Measurements from ENCODE around the gene RMRP. TPM values are rescaled to one million over a fixed set of nuclear protein-coding genes. Genes with fewer than 3 reads are reported as not detected.
A peak's percentile ranks its signal among the peaks of the same experiment; 100 is the strongest.

Gene RMRP
- total RNA-seq, 4 donors from 2014 or later, result 1,115 to 7,222 (median 2,718) TPM

DNA sequence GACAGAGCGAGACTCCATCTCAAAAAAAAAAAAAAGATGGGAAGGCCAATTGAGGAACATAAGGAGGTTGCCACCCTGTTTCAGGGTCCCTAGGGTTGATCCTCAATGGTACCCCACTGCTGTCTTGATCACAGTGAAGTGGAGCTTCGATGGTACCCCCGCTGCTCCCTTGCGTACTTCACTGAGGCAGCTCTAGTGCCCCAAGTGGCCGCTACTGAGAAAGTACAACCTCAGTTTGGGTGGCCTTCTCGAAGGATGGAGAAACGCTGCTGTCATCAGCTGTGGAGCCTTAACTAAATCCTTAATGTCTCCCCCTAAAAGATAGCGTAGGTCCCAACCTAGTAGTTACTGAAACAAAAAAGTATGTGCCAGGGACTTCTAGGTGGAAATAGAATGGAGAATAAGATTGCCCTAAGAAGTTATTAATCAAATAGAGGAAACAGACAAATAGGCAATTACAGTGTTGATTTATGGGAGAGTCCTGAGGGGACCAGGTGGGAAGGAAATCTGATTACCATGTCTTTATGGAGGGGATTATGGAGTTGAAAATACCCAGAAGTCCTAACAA lies 46.5 kb downstream of the RMRP start:
- Histone ChIP-seq H3K9me3 (no peaks in the 10 kb centered on the region), H3K4me1 (peaks cover 5 to 11% (median 7%) of the 10 kb centered on the region in 4 donors), H3K27ac (no peak overlapping the region), H3K4me3 (no peak overlapping the region), H3K36me3 (peaks cover 0 to 14% (median 7%) of the 10 kb centered on the region in 4 donors), H3K27me3 (no peaks in the 10 kb centered on the region)
- WGBS, 2 donors (ENCODE audit: low coverage in 1 of 2), result 19 to 83% methylated on average over 1 to 8 of the region's 8 CpGs
- intact Hi-C loops (cut with DNase I; ENCODE audit: low total_unique reads) (no loop called here), in situ Hi-C loops (cut with MboI; ENCODE audit: low pct_ligation_motif_present in 1 of 4, low pct_unique_long_range_greater_than_20kb in 1 of 4, low sequenced_read_pairs in 3 of 4) (no loop called here)
- no peak for TF ChIP-seq POLR2AphosphoS5 (IDR thresholded peaks at IDR 0.05)
- TF ChIP-seq, protein P1, sequence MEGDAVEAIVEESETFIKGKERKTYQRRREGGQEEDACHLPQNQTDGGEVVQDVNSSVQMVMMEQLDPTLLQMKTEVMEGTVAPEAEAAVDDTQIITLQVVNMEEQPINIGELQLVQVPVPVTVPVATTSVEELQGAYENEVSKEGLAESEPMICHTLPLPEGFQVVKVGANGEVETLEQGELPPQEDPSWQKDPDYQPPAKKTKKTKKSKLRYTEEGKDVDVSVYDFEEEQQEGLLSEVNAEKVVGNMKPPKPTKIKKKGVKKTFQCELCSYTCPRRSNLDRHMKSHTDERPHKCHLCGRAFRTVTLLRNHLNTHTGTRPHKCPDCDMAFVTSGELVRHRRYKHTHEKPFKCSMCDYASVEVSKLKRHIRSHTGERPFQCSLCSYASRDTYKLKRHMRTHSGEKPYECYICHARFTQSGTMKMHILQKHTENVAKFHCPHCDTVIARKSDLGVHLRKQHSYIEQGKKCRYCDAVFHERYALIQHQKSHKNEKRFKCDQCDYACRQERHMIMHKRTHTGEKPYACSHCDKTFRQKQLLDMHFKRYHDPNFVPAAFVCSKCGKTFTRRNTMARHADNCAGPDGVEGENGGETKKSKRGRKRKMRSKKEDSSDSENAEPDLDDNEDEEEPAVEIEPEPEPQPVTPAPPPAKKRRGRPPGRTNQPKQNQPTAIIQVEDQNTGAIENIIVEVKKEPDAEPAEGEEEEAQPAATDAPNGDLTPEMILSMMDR (IDR thresholded peaks at IDR 0.05), result peak; percentile 54 to 68 (median 58)
- no peak for TF ChIP-seq POLR2A (IDR thresholded peaks at IDR 0.05)
- DNase-seq, result peak; percentile 45

DNA sequence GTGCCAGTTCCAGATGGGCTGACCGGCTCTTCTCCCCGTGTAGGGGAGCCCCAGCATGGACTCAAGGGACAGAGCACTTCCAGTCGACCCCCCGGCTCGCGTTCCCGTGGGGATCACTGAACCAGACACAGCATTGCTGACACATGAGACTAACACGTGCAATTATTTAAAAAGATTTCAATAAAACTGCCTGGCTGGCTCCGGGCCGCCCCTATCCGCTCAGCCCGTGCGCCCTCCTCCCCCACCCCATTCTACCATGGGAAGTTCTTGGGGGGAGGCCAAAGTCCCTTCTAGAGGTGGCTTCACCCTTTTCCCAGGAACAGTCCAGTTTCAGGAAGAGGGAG lies 48.0 kb downstream of the RMRP start:
- in situ Hi-C loops (cut with MboI; ENCODE audit: low pct_ligation_motif_present in 1 of 4, low pct_unique_long_range_greater_than_20kb in 1 of 4, low sequenced_read_pairs in 3 of 4), result no loop called here
- H3K36me3 ChIP-seq, result peaks cover 0 to 14% (median 7%) of the 10 kb centered on the region in 4 donors
- H3K9me3 ChIP-seq, result no peaks in the 10 kb centered on the region
- no peak for DNase-seq
- intact Hi-C loops (cut with DNase I; ENCODE audit: low total_unique reads), result no loop called here
- peaks cover 10 to 17% (median 12%) of the 10 kb centered on the region in 4 donors for H3K4me1 ChIP-seq
- 86 to 89% methylated on average over 3 to 13 of the region's 13 CpGs for WGBS, 2 donors (ENCODE audit: low coverage in 1 of 2)
- no peak overlapping the region for H3K4me3 ChIP-seq
- H3K27me3 ChIP-seq, result no peaks in the 10 kb centered on the region
- no peak overlapping the region for H3K27ac ChIP-seq
- TF ChIP-seq, protein P1 (IDR thresholded peaks at IDR 0.05), result no peak

DNA sequence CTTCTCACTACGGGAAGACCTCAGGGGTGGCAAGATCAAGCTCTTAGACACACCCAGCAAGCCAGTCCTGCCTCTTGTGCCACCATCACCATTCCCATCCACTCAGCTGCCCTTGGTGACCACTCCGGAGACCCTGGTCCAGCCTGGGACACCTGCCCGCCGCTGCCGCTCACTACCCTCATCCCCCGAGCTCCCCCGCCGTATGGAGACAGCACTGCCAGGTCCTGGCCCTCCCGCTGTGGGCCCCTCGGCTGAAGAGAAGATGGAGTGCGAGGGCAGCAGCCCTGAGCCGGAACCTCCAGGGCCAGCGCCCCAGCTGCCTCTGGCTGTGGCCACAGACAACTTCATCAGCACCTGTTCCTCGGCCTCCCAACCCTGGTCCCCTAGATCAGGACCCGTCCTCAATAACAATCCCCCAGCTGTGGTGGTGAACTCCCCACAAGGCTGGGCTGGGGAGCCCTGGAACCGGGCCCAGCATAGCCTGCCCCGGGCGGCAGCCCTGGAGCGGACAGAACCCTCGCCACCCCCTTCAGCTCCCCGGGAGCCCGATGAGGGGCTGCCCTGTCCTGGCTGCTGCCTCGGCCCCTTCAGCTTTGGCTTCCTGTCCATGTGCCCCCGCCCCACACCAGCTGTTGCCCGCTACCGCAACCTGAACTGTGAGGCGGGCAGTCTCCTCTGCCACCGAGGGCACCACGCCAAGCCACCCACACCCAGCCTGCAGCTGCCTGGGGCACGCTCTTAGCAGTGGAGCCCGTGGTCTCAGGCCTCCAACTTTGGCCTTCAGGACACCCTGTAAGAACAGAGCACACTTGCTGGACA lies 48.6 kb downstream of the RMRP start:
- WGBS, 2 donors (ENCODE audit: low coverage in 1 of 2), result 90% methylated on average over 31 of the region's 31 CpGs; no CpG with 5 or more reads in 1 of the 2 donors
- TF ChIP-seq POLR2A (IDR thresholded peaks at IDR 0.05) (no peak), EP300 (IDR thresholded peaks at IDR 0.05; ENCODE audit: low read depth) (no peak), POLR2AphosphoS5 (IDR thresholded peaks at IDR 0.05) (no peak)
- TF ChIP-seq, protein P1 (IDR thresholded peaks at IDR 0.05), result no peak
- intact Hi-C loops (cut with DNase I; ENCODE audit: low total_unique reads) (no loop called here), in situ Hi-C loops (cut with MboI; ENCODE audit: low pct_ligation_motif_present in 1 of 4, low pct_unique_long_range_greater_than_20kb in 1 of 4, low sequenced_read_pairs in 3 of 4) (no loop called here)
- DNase-seq, result no peak
- H3K9me3 ChIP-seq, result no peaks in the 10 kb centered on the region
- no peaks in the 10 kb centered on the region for H3K27me3 ChIP-seq
- H3K36me3 ChIP-seq, result peaks cover 0 to 14% (median 7%) of the 10 kb centered on the region in 4 donors
- no peak overlapping the region for H3K27ac ChIP-seq
- peaks cover 10 to 18% (median 14%) of the 10 kb centered on the region in 4 donors for H3K4me1 ChIP-seq
- H3K4me3 ChIP-seq, result no peak overlapping the region

DNA sequence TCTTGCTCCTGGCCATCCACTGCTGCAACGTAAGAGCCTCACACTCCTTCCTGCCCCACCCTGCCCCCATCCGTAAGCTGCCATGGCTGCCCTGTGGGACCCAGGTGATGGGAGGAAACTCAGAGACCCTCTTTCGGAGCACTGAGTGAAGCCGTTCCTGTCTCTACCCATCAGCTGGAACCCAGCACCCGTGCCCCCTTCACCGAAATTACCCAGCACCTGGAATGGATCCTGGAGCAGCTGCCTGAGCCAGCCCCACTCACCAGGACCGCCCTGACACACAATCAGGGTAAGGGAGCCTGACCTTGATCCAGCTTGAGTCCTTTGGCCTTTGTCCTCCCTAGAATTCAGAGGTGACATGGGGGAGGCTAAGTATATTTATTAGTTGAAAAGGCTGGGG lies 49.6 kb downstream of the RMRP start:
- TF ChIP-seq, protein P1 (IDR thresholded peaks at IDR 0.05), result no peak
- TF ChIP-seq POLR2A (IDR thresholded peaks at IDR 0.05), result no peak
- no peak for TF ChIP-seq POLR2AphosphoS5 (IDR thresholded peaks at IDR 0.05)
- TF ChIP-seq EP300 (IDR thresholded peaks at IDR 0.05; ENCODE audit: low read depth), result no peak
- in situ Hi-C loops (cut with MboI; ENCODE audit: low pct_ligation_motif_present in 1 of 4, low pct_unique_long_range_greater_than_20kb in 1 of 4, low sequenced_read_pairs in 3 of 4) (no loop called here), intact Hi-C loops (cut with DNase I; ENCODE audit: low total_unique reads) (no loop called here)
- Histone ChIP-seq H3K27ac (no peak overlapping the region), H3K4me1 (peaks cover 11 to 23% (median 18%) of the 10 kb centered on the region in 4 donors), H3K36me3 (peaks cover 0 to 14% (median 7%) of the 10 kb centered on the region in 4 donors), H3K27me3 (no peaks in the 10 kb centered on the region), H3K9me3 (no peaks in the 10 kb centered on the region), H3K4me3 (no peak overlapping the region)
- 86% methylated on average over 7 of the region's 7 CpGs; no CpG with 5 or more reads in 1 of the 2 donors for WGBS, 2 donors (ENCODE audit: low coverage in 1 of 2)
- no peak for DNase-seq

Small RNA genes within 50 kb of the gene (small RNA-seq; reads per million reads assigned to genes)
- gene MIR4667 (0 reads per million in 4 donors), gene RMRP (0 reads per million in 4 donors), gene RN7SL22P (0 reads per million in 4 donors)

Other genes with a start within 250 kb of the RMRP start
- 10 to 100 TPM in 2 of 4 donors, 1 to 10 TPM in 2; 7.0 to 16.8 (median 12.1) TPM for gene RUSC2, start 167.9 kb downstream of the RMRP start, total RNA-seq
- 10 to 100 TPM; 11.9 to 69.2 (median 45.8) TPM for gene TESK1, start 52.8 kb downstream of the RMRP start, total RNA-seq
- 10 to 100 TPM in 2 of 4 donors, 1 to 10 TPM in 2; 3.0 to 21.9 (median 10.9) TPM for gene CD72, start 39.6 kb downstream of the RMRP start, total RNA-seq
- 1 to 10 TPM in 3 of 4 donors, not detected in 1; 1.2 to 6.7 (median 3.8) TPM for gene SIT1, start 7.1 kb downstream of the RMRP start, total RNA-seq
- 10 to 100 TPM; 32.0 to 50.1 (median 37.2) TPM for gene CCDC107, start 273 bp upstream of the RMRP start, total RNA-seq
- gene ARHGEF39, start 7.2 kb upstream of the RMRP start, total RNA-seq, result 1 to 10 TPM; 1.6 to 7.4 (median 5.8) TPM
- gene CA9, start 15.9 kb upstream of the RMRP start, total RNA-seq, result not detected
- gene TPM2, start 31.9 kb upstream of the RMRP start, total RNA-seq, result 1,000 to 10,000 TPM in 1 of 4 donors, 100 to 1,000 TPM in 3; 493 to 2,531 (median 633) TPM
- gene TLN1, start 74.2 kb upstream of the RMRP start, total RNA-seq, result 100 to 1,000 TPM; 158 to 328 (median 177) TPM
- gene CREB3, start 74.6 kb upstream of the RMRP start, total RNA-seq, result 10 to 100 TPM; 22.4 to 69.7 (median 45.5) TPM
- gene GBA2, start 91.2 kb upstream of the RMRP start, total RNA-seq, result 100 to 1,000 TPM; 217 to 709 (median 255) TPM
- gene RGP1, start 91.3 kb upstream of the RMRP start, total RNA-seq, result 10 to 100 TPM; 30.3 to 47.5 (median 43.7) TPM
- not detected for gene MSMP, start 96.3 kb upstream of the RMRP start, total RNA-seq
- 1 to 10 TPM; 1.1 to 6.8 (median 4.9) TPM for gene NPR2, start 133.6 kb upstream of the RMRP start, total RNA-seq
- gene SPAG8, start 154.2 kb upstream of the RMRP start, total RNA-seq, result 1 to 10 TPM in 2 of 4 donors, under 1 TPM in 1, not detected in 1; 0.41 to 3.0 (median 1.9) TPM
- 10 to 100 TPM; 16.8 to 58.0 (median 38.9) TPM for gene HINT2, start 157.0 kb upstream of the RMRP start, total RNA-seq
- gene FAM221B, start 170.7 kb upstream of the RMRP start, total RNA-seq, result under 1 TPM in 1 of 4 donors, not detected in 3; 0.14 TPM
- gene TMEM8B, start 171.2 kb upstream of the RMRP start, total RNA-seq, result 10 to 100 TPM in 2 of 4 donors, 1 to 10 TPM in 2; 7.8 to 21.3 (median 9.6) TPM
- gene OR13J1, start 212.4 kb upstream of the RMRP start, total RNA-seq, result under 1 TPM in 1 of 4 donors, not detected in 3; 0.64 TPM
- gene HRCT1, start 248.2 kb upstream of the RMRP start, total RNA-seq, result 10 to 100 TPM; 23.9 to 60.2 (median 34.3) TPM

Data from transverse colon (tissue), 4 donors.